ENCODE data around the gene ZNF160.

GRCh38 chr19:53068834-53069233 lies 34.4 kb downstream of the ZNF160 start:
- TF ChIP-seq POLR2A (IDR thresholded peaks at IDR 0.05): no peak
- TF ChIP-seq, protein P1, sequence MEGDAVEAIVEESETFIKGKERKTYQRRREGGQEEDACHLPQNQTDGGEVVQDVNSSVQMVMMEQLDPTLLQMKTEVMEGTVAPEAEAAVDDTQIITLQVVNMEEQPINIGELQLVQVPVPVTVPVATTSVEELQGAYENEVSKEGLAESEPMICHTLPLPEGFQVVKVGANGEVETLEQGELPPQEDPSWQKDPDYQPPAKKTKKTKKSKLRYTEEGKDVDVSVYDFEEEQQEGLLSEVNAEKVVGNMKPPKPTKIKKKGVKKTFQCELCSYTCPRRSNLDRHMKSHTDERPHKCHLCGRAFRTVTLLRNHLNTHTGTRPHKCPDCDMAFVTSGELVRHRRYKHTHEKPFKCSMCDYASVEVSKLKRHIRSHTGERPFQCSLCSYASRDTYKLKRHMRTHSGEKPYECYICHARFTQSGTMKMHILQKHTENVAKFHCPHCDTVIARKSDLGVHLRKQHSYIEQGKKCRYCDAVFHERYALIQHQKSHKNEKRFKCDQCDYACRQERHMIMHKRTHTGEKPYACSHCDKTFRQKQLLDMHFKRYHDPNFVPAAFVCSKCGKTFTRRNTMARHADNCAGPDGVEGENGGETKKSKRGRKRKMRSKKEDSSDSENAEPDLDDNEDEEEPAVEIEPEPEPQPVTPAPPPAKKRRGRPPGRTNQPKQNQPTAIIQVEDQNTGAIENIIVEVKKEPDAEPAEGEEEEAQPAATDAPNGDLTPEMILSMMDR (IDR thresholded peaks at IDR 0.05): no peak
- no peak for TF ChIP-seq POLR2AphosphoS5 (IDR thresholded peaks at IDR 0.05)
- no peak for TF ChIP-seq EP300 (IDR thresholded peaks at IDR 0.05)

Data from upper lobe of left lung (tissue), 4 donors.